ENCODE measurements around the gene ADCYAP1R1. TPM values are rescaled to one million over a fixed set of nuclear protein-coding genes. Genes with fewer than 3 reads are reported as not detected.

ADCYAP1R1 gene
- total RNA-seq, 1 donor from 2014 or later: 2.6 TPM

- no peak for DNase-seq (ENCODE audit: low spot score)
These were observed 9.0 kb upstream of the ADCYAP1R1 start for GRCh38 chr7:31043051-31043471.

GRCh38 chr7:31044529-31044928 is 7.6 kb upstream of the ADCYAP1R1 start:
- DNase-seq (ENCODE audit: low spot score): no peak

- DNase-seq (ENCODE audit: low spot score): no peak
These were observed 5.4 kb upstream of the ADCYAP1R1 start for GRCh38 chr7:31046723-31047122.

DNA sequence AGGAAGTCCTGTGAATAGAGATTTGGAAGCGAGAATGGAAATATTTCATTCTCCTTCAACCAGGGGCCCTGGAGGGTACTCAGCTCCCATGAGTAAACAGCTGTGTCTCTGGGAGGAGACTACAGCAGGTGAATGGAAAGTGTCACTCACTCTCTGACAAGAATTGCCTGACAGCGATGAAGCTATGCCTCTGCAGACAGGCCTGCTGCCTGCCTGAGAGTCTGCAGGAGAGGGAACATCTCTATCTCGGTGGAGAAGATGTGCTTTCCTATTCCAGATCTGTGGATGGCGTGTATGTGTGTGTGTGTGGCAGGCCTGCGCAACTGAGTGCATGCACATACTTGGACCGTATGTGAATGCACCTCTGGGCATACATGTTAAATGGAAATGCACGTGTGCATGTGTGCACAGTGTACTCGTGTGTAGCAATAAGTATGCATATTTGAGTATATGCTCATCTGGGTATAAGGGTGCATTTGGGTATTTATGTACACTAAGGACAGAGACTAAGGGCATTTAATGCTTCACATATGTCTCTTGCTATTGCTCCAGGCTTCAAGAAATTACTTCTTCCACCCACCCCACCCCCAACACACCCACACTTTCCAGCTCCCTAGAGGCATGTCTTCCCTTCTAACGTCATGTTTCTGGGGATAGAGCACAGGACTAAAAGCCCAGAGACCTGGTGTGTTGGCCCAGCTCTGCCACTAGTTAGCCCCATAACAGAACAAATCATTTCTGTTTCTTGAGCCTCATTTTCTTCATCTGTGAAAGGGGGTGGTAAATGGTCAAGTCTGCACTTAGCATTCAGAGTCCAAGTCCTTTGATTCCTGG is 4.6 kb upstream of the ADCYAP1R1 start:
- no peak for DNase-seq (ENCODE audit: low spot score)

GRCh38 chr7:31049005-31049765 is 2.9 kb upstream of the ADCYAP1R1 start:
- no peak for DNase-seq (ENCODE audit: low spot score)

DNA sequence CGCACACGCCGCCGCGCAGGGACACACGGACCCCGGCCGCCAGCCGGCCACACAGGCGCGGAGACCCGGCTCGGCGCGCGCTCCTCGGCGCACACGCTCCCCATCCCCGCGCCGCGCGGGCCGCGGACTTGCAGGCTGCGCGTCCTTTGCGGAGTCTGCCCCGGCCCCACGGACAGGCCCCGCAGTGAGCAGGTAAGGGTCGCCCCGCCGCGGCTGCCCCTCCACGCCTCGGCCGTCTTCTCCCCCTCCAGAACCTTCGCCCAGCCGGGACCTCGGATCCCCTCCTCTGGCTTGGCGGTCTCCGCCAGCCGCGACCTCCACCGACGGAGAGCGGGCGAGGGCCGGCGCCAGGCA is 356 bp downstream of the ADCYAP1R1 start:
- DNase-seq (ENCODE audit: low spot score): no peak

- no peak for DNase-seq (ENCODE audit: low spot score)
These were observed 913 bp downstream of the ADCYAP1R1 start for GRCh38 chr7:31052841-31053601.

GRCh38 chr7:31053986-31054385 is 1.9 kb downstream of the ADCYAP1R1 start:
- DNase-seq (ENCODE audit: low spot score): no peak

DNA sequence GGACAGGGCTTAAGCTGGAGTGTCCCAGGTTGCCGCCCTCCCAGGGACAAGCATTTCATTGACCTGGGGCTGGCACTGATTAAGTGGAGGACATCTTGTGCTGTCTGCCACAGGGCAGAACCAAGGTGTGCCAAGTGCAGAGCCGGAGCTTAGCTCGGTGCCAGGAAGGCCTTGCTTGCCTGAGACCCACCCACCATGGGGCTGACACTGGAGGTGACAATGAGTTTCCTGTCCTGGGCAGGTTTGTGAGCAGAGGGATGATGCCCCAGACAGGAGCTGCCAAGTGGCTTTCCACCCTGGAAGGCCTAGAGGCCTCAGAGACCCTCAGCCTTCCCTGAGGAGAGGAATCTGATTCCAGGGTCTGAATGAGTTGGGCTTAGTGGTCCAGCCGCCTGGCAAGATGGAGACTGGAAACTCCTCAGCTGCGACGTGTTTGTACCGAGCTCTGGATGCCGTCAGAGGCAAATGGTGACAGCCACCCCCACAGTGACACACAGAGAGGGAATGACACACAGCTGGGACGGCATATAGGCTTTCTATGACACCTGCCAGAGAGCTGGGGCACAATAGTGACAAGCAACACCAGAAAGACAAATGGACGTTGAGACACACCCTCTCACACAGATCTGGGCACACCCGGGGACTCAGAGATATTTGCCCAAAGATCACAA is 2.6 kb downstream of the ADCYAP1R1 start:
- no peak for DNase-seq (ENCODE audit: low spot score)

GRCh38 chr7:31055471-31055870 is 3.4 kb downstream of the ADCYAP1R1 start:
- no peak for DNase-seq (ENCODE audit: low spot score)

- no peak for DNase-seq (ENCODE audit: low spot score)
These were observed 4.8 kb downstream of the ADCYAP1R1 start for GRCh38 chr7:31056775-31057346.

GRCh38 chr7:31058122-31058521 is 6.0 kb downstream of the ADCYAP1R1 start:
- no peak for DNase-seq (ENCODE audit: low spot score)

- no peak for DNase-seq (ENCODE audit: low spot score)
These were observed 6.6 kb downstream of the ADCYAP1R1 start for GRCh38 chr7:31058688-31059087.

DNA sequence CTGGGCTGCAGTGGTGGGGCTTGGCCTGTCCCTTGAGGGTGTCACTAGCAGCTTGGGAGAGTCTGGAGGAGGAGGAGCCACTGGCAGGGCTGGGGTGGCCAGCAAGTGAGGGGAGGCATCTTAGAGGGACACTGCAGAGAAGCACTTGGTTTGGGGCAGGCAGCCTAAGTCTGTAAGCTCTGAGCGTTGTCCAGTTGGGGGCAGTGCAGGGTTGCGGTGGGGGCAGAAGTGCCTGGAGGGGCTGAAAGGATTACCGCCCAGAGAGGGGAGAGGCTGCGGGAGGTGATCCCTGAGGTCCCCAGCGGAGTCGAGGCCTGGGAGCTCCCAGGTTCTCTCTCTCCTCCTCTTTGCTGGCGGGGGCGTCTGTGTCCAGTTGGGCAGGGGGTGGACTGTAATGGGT is 7.4 kb downstream of the ADCYAP1R1 start:
- no peak for DNase-seq (ENCODE audit: low spot score)

- DNase-seq (ENCODE audit: low spot score): no peak
These were observed 9.1 kb downstream of the ADCYAP1R1 start for GRCh38 chr7:31061185-31061584.

- DNase-seq (ENCODE audit: low spot score): no peak
These were observed 10.8 kb downstream of the ADCYAP1R1 start for GRCh38 chr7:31062746-31063435.

DNA sequence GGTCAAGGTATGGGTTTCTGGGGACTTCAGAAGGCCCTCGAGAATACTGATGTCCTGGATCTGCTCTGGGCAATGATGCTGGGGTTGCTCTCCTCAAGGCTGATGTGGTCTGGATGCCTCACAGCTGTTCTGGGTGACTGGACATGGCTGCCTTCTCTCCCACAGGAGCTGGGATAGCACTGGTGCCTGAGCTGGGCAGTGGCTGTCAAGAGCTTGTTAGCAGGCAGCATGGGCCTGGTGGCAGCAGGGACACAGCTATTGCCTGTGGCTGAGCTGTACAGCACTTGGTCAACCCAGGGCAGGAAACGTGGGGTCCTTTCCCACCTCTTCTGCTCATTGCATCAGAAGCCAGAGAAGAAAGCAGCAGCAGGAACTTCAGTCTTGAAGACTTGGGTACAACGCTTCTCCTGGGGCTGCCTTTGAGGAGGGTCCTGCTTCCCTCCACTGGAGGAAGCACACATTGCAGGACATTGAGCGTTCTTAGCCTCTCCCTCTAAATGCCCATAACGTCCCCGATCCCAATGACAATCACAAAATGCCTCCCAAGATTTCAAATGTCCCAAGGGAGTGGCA is 13.0 kb downstream of the ADCYAP1R1 start:
- DNase-seq (ENCODE audit: low spot score): no peak

DNA sequence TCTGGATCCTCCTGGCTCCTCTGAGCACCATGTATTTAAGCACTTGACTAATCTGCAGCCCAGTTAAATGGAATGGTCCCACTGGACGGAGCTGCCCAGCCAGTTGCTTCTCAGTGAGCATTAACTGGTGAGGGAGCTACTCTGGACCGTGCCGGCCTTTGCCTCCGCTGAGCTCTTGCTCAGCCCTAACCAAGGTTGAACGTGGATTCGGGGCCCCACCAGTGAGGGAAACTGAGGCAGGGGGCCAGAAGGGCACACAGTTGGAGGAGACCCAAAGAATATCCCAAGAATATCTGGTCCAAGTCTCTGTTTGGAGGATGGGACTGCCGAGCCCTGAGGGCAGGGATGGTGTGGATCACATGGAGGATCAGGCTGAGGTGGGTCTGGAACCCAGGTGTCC is 13.7 kb downstream of the ADCYAP1R1 start:
- DNase-seq (ENCODE audit: low spot score): no peak

GRCh38 chr7:31066516-31067130 is 14.5 kb downstream of the ADCYAP1R1 start:
- no peak for DNase-seq (ENCODE audit: low spot score)

GRCh38 chr7:31067491-31067890 is 15.4 kb downstream of the ADCYAP1R1 start:
- no peak for DNase-seq (ENCODE audit: low spot score)

Measured in ureter (tissue), 1 donor.